ENCODE results near the gene CDK16.

CDK16 gene

GRCh38 chrX:47209508-47210238, 8.8 kb upstream of the CDK16 start:
- no peak for DNase-seq (ENCODE audit: low read depth)

- no peak for DNase-seq (ENCODE audit: low read depth)
Observed at GRCh38 chrX:47210661-47211425, 7.6 kb upstream of the CDK16 start.

- DNase-seq (ENCODE audit: low read depth) = no peak
Observed at GRCh38 chrX:47212381-47213293, 5.8 kb upstream of the CDK16 start.

- no peak for DNase-seq (ENCODE audit: low read depth)
Observed at GRCh38 chrX:47214435-47215077, 3.9 kb upstream of the CDK16 start.

GRCh38 chrX:47215291-47215900, 3.1 kb upstream of the CDK16 start:
- no peak for DNase-seq (ENCODE audit: low read depth)

GRCh38 chrX:47216393-47216925, 2.0 kb upstream of the CDK16 start:
- DNase-seq (ENCODE audit: low read depth) = no peak

- no peak for DNase-seq (ENCODE audit: low read depth)
Observed at GRCh38 chrX:47217121-47217851, 1.2 kb upstream of the CDK16 start.

GRCh38 chrX:47217852-47218279, 615 bp upstream of the CDK16 start:
- DNase-seq (ENCODE audit: low read depth) = peak; percentile 94

- DNase-seq (ENCODE audit: low read depth) = peak; percentile 30
Observed at GRCh38 chrX:47218920-47219815, 687 bp downstream of the CDK16 start.

- no peak for DNase-seq (ENCODE audit: low read depth)
Observed at GRCh38 chrX:47221756-47222155, 3.3 kb downstream of the CDK16 start.

- DNase-seq (ENCODE audit: low read depth) = no peak
Observed at GRCh38 chrX:47222751-47223350, 4.4 kb downstream of the CDK16 start.

GRCh38 chrX:47223476-47224250, 5.2 kb downstream of the CDK16 start:
- no peak for DNase-seq (ENCODE audit: low read depth)

- no peak for DNase-seq (ENCODE audit: low read depth)
Observed at GRCh38 chrX:47224266-47224895, 5.9 kb downstream of the CDK16 start.

- DNase-seq (ENCODE audit: low read depth) = no peak
Observed at GRCh38 chrX:47224896-47225290, 6.4 kb downstream of the CDK16 start.

GRCh38 chrX:47226071-47226470, 7.6 kb downstream of the CDK16 start:
- DNase-seq (ENCODE audit: low read depth) = no peak

- DNase-seq (ENCODE audit: low read depth) = no peak
Observed at GRCh38 chrX:47226531-47227333, 8.3 kb downstream of the CDK16 start.

GRCh38 chrX:47227334-47227583, 8.8 kb downstream of the CDK16 start:
- no peak for DNase-seq (ENCODE audit: low read depth)

Measured in stimulated activated CD8-positive, alpha-beta memory T cell treated with anti-CD3 and anti-CD28 coated beads, Interleukin-12 subunit alpha, Interleukin-12 subunit beta, amount 100 ng/mL, for 4 hours (primary cell).